Measurements from ENCODE around the gene IDH3A. TPM values are rescaled to one million over a fixed set of nuclear protein-coding genes. Genes with fewer than 3 reads are reported as not detected.

Gene IDH3A
- total RNA-seq, 1 donor from 2014 or later, result 19.3 TPM

DNA sequence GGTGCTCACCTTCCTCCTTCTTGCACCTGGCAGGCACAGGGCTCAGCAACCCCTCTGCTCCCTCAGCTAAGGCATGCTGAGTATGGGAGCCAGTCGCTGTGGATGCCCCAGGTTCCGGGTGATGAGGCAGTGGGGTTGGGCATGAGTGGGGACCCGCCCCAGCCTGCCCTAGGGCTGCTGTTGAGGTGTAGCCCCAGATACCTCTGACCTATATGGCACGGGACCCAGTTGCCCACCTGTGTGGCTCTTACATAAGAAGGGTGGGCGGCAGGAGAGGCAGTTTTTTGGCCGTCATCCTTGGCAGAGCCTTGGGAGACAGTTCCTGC is 64.2 kb downstream of the IDH3A start:
- DNase-seq (ENCODE audit: low spot score), result no peak
- Mint-ChIP-seq H3K27ac (no peak overlapping the region), H3K27me3 (ENCODE audit: insufficient read depth, low read depth) (peaks cover 3% of the 10 kb centered on the region), H3K4me1 (peaks cover 19% of the 10 kb centered on the region), H3K9me3 (no peaks in the 10 kb centered on the region), H3K4me3 (no peak overlapping the region), H3K36me3 (no peaks in the 10 kb centered on the region)
- H3K27me3 ChIP-seq, result no peaks in the 10 kb centered on the region
- H3K4me2 ChIP-seq, result no peak overlapping the region
- no peaks in the 10 kb centered on the region for H3F3A ChIP-seq (ENCODE audit: low read depth)
- no peaks in the 10 kb centered on the region for H3K4me1 ChIP-seq
- no peaks in the 10 kb centered on the region for H3K9me3 ChIP-seq (ENCODE audit: low read depth)
- H4K20me1 ChIP-seq (ENCODE audit: low read depth), result no peaks in the 10 kb centered on the region
- TF ChIP-seq, protein P1, sequence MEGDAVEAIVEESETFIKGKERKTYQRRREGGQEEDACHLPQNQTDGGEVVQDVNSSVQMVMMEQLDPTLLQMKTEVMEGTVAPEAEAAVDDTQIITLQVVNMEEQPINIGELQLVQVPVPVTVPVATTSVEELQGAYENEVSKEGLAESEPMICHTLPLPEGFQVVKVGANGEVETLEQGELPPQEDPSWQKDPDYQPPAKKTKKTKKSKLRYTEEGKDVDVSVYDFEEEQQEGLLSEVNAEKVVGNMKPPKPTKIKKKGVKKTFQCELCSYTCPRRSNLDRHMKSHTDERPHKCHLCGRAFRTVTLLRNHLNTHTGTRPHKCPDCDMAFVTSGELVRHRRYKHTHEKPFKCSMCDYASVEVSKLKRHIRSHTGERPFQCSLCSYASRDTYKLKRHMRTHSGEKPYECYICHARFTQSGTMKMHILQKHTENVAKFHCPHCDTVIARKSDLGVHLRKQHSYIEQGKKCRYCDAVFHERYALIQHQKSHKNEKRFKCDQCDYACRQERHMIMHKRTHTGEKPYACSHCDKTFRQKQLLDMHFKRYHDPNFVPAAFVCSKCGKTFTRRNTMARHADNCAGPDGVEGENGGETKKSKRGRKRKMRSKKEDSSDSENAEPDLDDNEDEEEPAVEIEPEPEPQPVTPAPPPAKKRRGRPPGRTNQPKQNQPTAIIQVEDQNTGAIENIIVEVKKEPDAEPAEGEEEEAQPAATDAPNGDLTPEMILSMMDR (IDR thresholded peaks at IDR 0.05), result no peak
- TF ChIP-seq EZH2 (IDR thresholded peaks at IDR 0.05), result no peak
- no peak for TF ChIP-seq EZH2phosphoT487 (IDR thresholded peaks at IDR 0.05)
- no peaks in the 10 kb centered on the region for H3K36me3 ChIP-seq
- no peak overlapping the region for H3K27ac ChIP-seq
- no peak overlapping the region for H3K4me3 ChIP-seq
- H3K9ac ChIP-seq, result no peak overlapping the region
- no peaks in the 10 kb centered on the region for H3K79me2 ChIP-seq (ENCODE audit: low read depth)
- no peak overlapping the region for H2AFZ ChIP-seq (replicated peaks)

DNA sequence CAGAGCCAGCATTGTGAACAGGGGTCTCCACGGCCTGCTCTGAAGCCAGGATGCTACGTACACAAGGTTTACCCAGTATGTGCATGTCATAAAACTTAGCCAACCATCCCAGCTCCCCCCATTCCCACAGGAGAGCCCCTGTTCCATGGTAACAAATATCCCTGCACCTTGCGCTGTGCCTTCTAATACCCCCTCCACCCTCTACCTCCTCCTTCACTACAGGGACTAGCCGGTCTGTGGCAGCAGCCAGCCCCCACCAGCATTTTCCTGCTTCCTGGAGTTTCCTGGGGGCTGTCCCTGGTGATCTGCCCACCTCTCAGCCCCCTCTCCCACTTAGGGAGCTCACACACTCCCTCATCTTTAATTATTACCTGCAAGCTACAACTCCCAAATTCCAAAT is 64.8 kb downstream of the IDH3A start:
- Histone ChIP-seq H3K4me2 (no peak overlapping the region), H3K4me3 (no peak overlapping the region), H3K79me2 (ENCODE audit: low read depth) (no peaks in the 10 kb centered on the region), H4K20me1 (ENCODE audit: low read depth) (no peaks in the 10 kb centered on the region), H3K4me1 (no peaks in the 10 kb centered on the region), H2AFZ (replicated peaks) (no peak overlapping the region), H3K36me3 (no peaks in the 10 kb centered on the region), H3K27ac (no peak overlapping the region), H3K27me3 (no peaks in the 10 kb centered on the region), H3K9me3 (ENCODE audit: low read depth) (no peaks in the 10 kb centered on the region), H3K9ac (no peak overlapping the region), H3F3A (ENCODE audit: low read depth) (no peaks in the 10 kb centered on the region)
- no peak overlapping the region for H3K27ac Mint-ChIP-seq
- no peaks in the 10 kb centered on the region for H3K9me3 Mint-ChIP-seq
- no peak for TF ChIP-seq EZH2 (IDR thresholded peaks at IDR 0.05)
- TF ChIP-seq, protein P1 (IDR thresholded peaks at IDR 0.05), result no peak
- TF ChIP-seq EZH2phosphoT487 (IDR thresholded peaks at IDR 0.05), result no peak
- H3K36me3 Mint-ChIP-seq, result no peaks in the 10 kb centered on the region
- H3K4me3 Mint-ChIP-seq, result no peak overlapping the region
- H3K4me1 Mint-ChIP-seq, result peaks cover 19% of the 10 kb centered on the region
- DNase-seq (ENCODE audit: low spot score), result no peak
- H3K27me3 Mint-ChIP-seq (ENCODE audit: insufficient read depth, low read depth), result peaks cover 3% of the 10 kb centered on the region

DNA sequence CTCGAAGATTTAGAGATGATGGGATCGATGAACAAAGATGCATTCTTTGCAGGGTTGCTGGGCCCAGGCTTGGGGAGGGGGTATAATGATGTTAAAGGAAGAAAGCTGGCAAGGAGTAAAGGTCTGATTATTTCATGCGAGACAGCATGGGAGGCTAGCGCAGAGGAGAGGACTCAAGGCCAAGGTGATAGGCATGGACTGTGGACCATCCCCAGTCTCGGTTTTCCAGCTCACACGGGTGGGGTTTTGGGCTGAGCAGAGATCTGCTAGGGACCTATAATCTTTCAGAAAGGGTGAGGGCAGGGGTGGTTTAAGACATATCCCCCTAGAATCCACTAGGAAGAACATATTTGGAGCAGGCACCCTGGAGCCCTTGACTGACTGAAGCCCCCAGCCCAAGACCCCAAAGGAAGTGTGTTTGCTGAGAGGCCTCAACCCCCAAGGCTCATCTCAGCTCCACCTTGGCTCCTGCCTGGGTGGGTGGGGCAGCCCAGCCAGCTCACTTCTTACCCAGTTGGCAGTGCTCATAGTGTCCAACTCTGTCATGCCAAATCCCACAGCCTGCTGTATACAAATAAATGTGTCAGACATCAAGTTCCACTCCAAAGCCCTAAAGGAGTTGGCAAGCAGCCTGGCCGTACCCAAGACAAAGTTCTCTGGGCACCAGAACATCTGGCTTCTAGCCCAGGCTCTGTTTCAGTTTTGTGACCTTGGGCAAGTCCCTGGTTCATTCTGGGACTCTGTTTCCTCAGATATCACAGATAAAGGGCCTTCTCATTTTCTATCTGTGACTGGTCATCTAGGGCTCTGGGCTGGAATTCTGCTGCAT is 67.3 kb downstream of the IDH3A start:
- H3K4me2 ChIP-seq, result no peak overlapping the region
- no peak for DNase-seq (ENCODE audit: low spot score)
- no peaks in the 10 kb centered on the region for H3K27me3 ChIP-seq
- no peak overlapping the region for H3K4me3 ChIP-seq
- Mint-ChIP-seq H3K9me3 (no peaks in the 10 kb centered on the region), H3K4me3 (no peak overlapping the region), H3K36me3 (no peaks in the 10 kb centered on the region), H3K27ac (no peak overlapping the region), H3K27me3 (ENCODE audit: insufficient read depth, low read depth) (peaks cover 5% of the 10 kb centered on the region), H3K4me1 (peaks cover 15% of the 10 kb centered on the region)
- H2AFZ ChIP-seq (replicated peaks), result no peak overlapping the region
- H3K36me3 ChIP-seq, result no peaks in the 10 kb centered on the region
- no peaks in the 10 kb centered on the region for H3K9me3 ChIP-seq (ENCODE audit: low read depth)
- H3F3A ChIP-seq (ENCODE audit: low read depth), result no peaks in the 10 kb centered on the region
- no peak for TF ChIP-seq EZH2phosphoT487 (IDR thresholded peaks at IDR 0.05)
- H3K27ac ChIP-seq, result no peak overlapping the region
- H3K9ac ChIP-seq, result no peak overlapping the region
- H4K20me1 ChIP-seq (ENCODE audit: low read depth), result no peaks in the 10 kb centered on the region
- H3K4me1 ChIP-seq, result no peaks in the 10 kb centered on the region
- no peaks in the 10 kb centered on the region for H3K79me2 ChIP-seq (ENCODE audit: low read depth)

DNA sequence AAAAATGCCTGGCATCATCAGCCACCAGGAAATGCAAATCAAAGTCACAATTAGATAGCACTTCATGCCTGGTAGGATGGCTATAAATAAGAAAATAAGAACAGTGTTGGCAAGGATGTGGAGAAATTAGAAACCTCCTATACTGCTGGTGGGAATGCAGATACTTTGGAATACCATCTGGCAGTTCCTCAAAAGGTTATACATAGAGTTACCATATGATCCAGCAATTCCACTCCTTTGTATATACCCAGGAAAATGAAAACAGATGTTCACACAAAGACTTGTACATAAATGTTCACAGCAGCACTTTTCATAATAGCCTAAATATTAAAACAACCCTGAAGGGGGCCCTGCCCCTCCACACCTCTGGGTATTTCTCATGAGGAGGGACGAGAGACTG is 71.6 kb downstream of the IDH3A start:
- Mint-ChIP-seq H3K4me3 (no peak overlapping the region), H3K27me3 (ENCODE audit: insufficient read depth, low read depth) (peaks cover 2% of the 10 kb centered on the region), H3K9me3 (peaks cover 3% of the 10 kb centered on the region), H3K27ac (no peak overlapping the region), H3K36me3 (no peaks in the 10 kb centered on the region), H3K4me1 (peaks cover 4% of the 10 kb centered on the region)
- DNase-seq (ENCODE audit: low spot score), result no peak
- no peaks in the 10 kb centered on the region for H3K79me2 ChIP-seq (ENCODE audit: low read depth)
- no peaks in the 10 kb centered on the region for H3K36me3 ChIP-seq
- no peak overlapping the region for H3K4me2 ChIP-seq
- TF ChIP-seq EZH2 (IDR thresholded peaks at IDR 0.05), result no peak
- no peak for TF ChIP-seq EZH2phosphoT487 (IDR thresholded peaks at IDR 0.05)
- TF ChIP-seq, protein P1 (IDR thresholded peaks at IDR 0.05), result no peak
- no peak overlapping the region for H3K9ac ChIP-seq
- H3K27me3 ChIP-seq, result no peaks in the 10 kb centered on the region
- H4K20me1 ChIP-seq (ENCODE audit: low read depth), result no peaks in the 10 kb centered on the region
- no peak overlapping the region for H3K4me3 ChIP-seq
- peak overlapping the region; percentile 87 for H2AFZ ChIP-seq (replicated peaks)
- H3K9me3 ChIP-seq (ENCODE audit: low read depth), result no peaks in the 10 kb centered on the region
- H3K27ac ChIP-seq, result no peak overlapping the region
- no peaks in the 10 kb centered on the region for H3F3A ChIP-seq (ENCODE audit: low read depth)
- no peaks in the 10 kb centered on the region for H3K4me1 ChIP-seq

Measured in neural progenitor cell (in vitro differentiated cells).